SK-N-SH treated with all-trans-retinoic acid at 6 μM for 48 hours (cell line): ENCODE measurements around the gene FRMD1.

Experiments
- ARNTL ChIP-seq: fragments of 450-650 bp; formaldehyde crosslinking; IDR thresholded peaks from 2 replicates; pipeline ENCODE4 v1.5.0; 2020; ENCODE audit warnings: low read depth, mild to moderate bottlenecking, moderate library complexity, borderline replicate concordance
- CREB5 ChIP-seq: fragments of 250-450 bp; sonication (Bioruptor Pico); IDR thresholded peaks from 2 replicates; pipeline ENCODE4 v1.5.1; 2020; ENCODE audit warnings: low read depth, mild to moderate bottlenecking, moderate library complexity
- PPARA ChIP-seq: fragments of 250-450 bp; sonication (Bioruptor Pico); IDR thresholded peaks from 2 replicates; pipeline ENCODE4 v1.5.0; 2020; ENCODE audit warnings: mild to moderate bottlenecking, borderline replicate concordance
- ZC3H10 ChIP-seq: fragments of 250-450 bp; sonication (Bioruptor Pico); IDR thresholded peaks from 2 replicates; pipeline ENCODE4 v1.5.1; 2021; ENCODE audit warnings: mild to moderate bottlenecking, moderate library complexity
- ZFP3 ChIP-seq: fragments of 250-450 bp; sonication (Bioruptor Pico); IDR thresholded peaks from 2 replicates; pipeline ENCODE4 v1.5.0; 2020; ENCODE audit warnings: mild to moderate bottlenecking, moderate library complexity
- ZFP30 ChIP-seq: fragments of 450-650 bp; formaldehyde crosslinking; IDR thresholded peaks from 2 replicates; pipeline ENCODE4 v1.5.0; 2022; ENCODE audit warnings: mild to moderate bottlenecking, moderate library complexity
- ZNF8 ChIP-seq: fragments of 450-650 bp; formaldehyde crosslinking; IDR thresholded peaks from 2 replicates; pipeline ENCODE4 v1.5.0; 2020; ENCODE audit warnings: mild to moderate bottlenecking, moderate library complexity
- TF ChIP-seq, protein P1 (sequence below): fragments of 250-450 bp; sonication (Bioruptor Pico); IDR thresholded peaks from 2 replicates; pipeline ENCODE4 v1.5.0; 2020; ENCODE audit warnings: mild to moderate bottlenecking, moderate library complexity

- TF ChIP-seq ZFP30 (CRISPR knock-in tag) (no peak), ZNF8 (CRISPR knock-in tag) (no peak), ARNTL (CRISPR knock-in tag) (no peak), ZC3H10 (CRISPR knock-in tag) (no peak), CREB5 (CRISPR knock-in tag) (no peak), ZFP3 (CRISPR knock-in tag) (no peak), PPARA (no peak)
- TF ChIP-seq, protein P1, sequence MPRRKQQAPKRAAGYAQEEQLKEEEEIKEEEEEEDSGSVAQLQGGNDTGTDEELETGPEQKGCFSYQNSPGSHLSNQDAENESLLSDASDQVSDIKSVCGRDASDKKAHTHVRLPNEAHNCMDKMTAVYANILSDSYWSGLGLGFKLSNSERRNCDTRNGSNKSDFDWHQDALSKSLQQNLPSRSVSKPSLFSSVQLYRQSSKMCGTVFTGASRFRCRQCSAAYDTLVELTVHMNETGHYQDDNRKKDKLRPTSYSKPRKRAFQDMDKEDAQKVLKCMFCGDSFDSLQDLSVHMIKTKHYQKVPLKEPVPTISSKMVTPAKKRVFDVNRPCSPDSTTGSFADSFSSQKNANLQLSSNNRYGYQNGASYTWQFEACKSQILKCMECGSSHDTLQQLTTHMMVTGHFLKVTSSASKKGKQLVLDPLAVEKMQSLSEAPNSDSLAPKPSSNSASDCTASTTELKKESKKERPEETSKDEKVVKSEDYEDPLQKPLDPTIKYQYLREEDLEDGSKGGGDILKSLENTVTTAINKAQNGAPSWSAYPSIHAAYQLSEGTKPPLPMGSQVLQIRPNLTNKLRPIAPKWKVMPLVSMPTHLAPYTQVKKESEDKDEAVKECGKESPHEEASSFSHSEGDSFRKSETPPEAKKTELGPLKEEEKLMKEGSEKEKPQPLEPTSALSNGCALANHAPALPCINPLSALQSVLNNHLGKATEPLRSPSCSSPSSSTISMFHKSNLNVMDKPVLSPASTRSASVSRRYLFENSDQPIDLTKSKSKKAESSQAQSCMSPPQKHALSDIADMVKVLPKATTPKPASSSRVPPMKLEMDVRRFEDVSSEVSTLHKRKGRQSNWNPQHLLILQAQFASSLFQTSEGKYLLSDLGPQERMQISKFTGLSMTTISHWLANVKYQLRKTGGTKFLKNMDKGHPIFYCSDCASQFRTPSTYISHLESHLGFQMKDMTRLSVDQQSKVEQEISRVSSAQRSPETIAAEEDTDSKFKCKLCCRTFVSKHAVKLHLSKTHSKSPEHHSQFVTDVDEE (CRISPR knock-in tag) = no peak
These were observed 27.6 kb upstream of the FRMD1 start for GRCh38 chr6:168106633-168107005.
